ENCODE results near the gene ARHGAP40.

GRCh38 chr20:38615283-38615682 lies 13.7 kb downstream of the ARHGAP40 start:
- no peak for TF ChIP-seq CTCF (IDR thresholded peaks at IDR 0.05)
- TF ChIP-seq POLR2A (IDR thresholded peaks at IDR 0.05): no peak

All from thyroid gland (tissue), 4 donors.